ENCODE results near the gene SPATS2L.

The SPATS2L gene

GRCh38 chr2:200336980-200337615 lies 30.6 kb downstream of the SPATS2L start:
- Histone ChIP-seq H3K4me3 (replicated peaks; ENCODE audit: low read depth, low read length) (no peak overlapping the region), H3K27me3 (replicated peaks; ENCODE audit: control insufficient read depth, insufficient read depth, low read length) (no peaks in the 10 kb centered on the region), H3K36me3 (ENCODE audit: control insufficient read depth, insufficient read depth, low read length) (no peaks in the 10 kb centered on the region)
- DNase-seq (ENCODE audit: extremely low read depth, insufficient read length) = no peak
- no peak for TF ChIP-seq CTCF (IDR thresholded peaks at IDR 0.05; ENCODE audit: insufficient read depth, low read length, poor library complexity, severe bottlenecking)

- no peaks in the 10 kb centered on the region for H3K36me3 ChIP-seq (ENCODE audit: control insufficient read depth, insufficient read depth, low read length)
- DNase-seq (ENCODE audit: extremely low read depth, insufficient read length) = no peak
- TF ChIP-seq CTCF (IDR thresholded peaks at IDR 0.05; ENCODE audit: insufficient read depth, low read length, poor library complexity, severe bottlenecking) = no peak
- H3K27me3 ChIP-seq (replicated peaks; ENCODE audit: control insufficient read depth, insufficient read depth, low read length) = no peaks in the 10 kb centered on the region
- H3K4me3 ChIP-seq (replicated peaks; ENCODE audit: low read depth, low read length) = no peak overlapping the region
Measured at GRCh38 chr2:200337621-200338020, 31.1 kb downstream of the SPATS2L start.

GRCh38 chr2:200338692-200339091 lies 32.2 kb downstream of the SPATS2L start:
- H3K27me3 ChIP-seq (replicated peaks; ENCODE audit: control insufficient read depth, insufficient read depth, low read length) = no peaks in the 10 kb centered on the region
- TF ChIP-seq CTCF (IDR thresholded peaks at IDR 0.05; ENCODE audit: insufficient read depth, low read length, poor library complexity, severe bottlenecking) = no peak
- H3K4me3 ChIP-seq (replicated peaks; ENCODE audit: low read depth, low read length) = no peak overlapping the region
- no peaks in the 10 kb centered on the region for H3K36me3 ChIP-seq (ENCODE audit: control insufficient read depth, insufficient read depth, low read length)
- no peak for DNase-seq (ENCODE audit: extremely low read depth, insufficient read length)

- no peak for TF ChIP-seq CTCF (IDR thresholded peaks at IDR 0.05; ENCODE audit: insufficient read depth, low read length, poor library complexity, severe bottlenecking)
- H3K4me3 ChIP-seq (replicated peaks; ENCODE audit: low read depth, low read length) = no peak overlapping the region
- DNase-seq (ENCODE audit: extremely low read depth, insufficient read length) = no peak
- no peaks in the 10 kb centered on the region for H3K36me3 ChIP-seq (ENCODE audit: control insufficient read depth, insufficient read depth, low read length)
- no peaks in the 10 kb centered on the region for H3K27me3 ChIP-seq (replicated peaks; ENCODE audit: control insufficient read depth, insufficient read depth, low read length)
Measured at GRCh38 chr2:200340508-200341224, 34.2 kb downstream of the SPATS2L start.

GRCh38 chr2:200341376-200341775 lies 34.9 kb downstream of the SPATS2L start:
- H3K27me3 ChIP-seq (replicated peaks; ENCODE audit: control insufficient read depth, insufficient read depth, low read length) = no peaks in the 10 kb centered on the region

More at GRCh38 chr2:200341376-200341775, 34.9 kb downstream of the SPATS2L start:
- Histone ChIP-seq H3K4me3 (replicated peaks; ENCODE audit: low read depth, low read length) (no peak overlapping the region), H3K36me3 (ENCODE audit: control insufficient read depth, insufficient read depth, low read length) (no peaks in the 10 kb centered on the region)
- no peak for DNase-seq (ENCODE audit: extremely low read depth, insufficient read length)
- TF ChIP-seq CTCF (IDR thresholded peaks at IDR 0.05; ENCODE audit: insufficient read depth, low read length, poor library complexity, severe bottlenecking) = no peak

Measured in GM06990 (cell line).